HepG2 (cell line): ENCODE data around the gene C10orf67. TPM values are rescaled to one million over a fixed set of nuclear protein-coding genes. Genes with fewer than 3 reads are reported as not detected.

Experiments used
- ATAC-seq: fragments of 200-7000 bp; cut with Tn5 transposase; 3 replicates; pipeline ENCODE4 v1.9.1; 2020; ENCODE audit warnings: mild to moderate bottlenecking, moderate library complexity
- BruUV-seq: library from RNA; stranded (reverse); fragments of 400-500 nt; replicated peaks from 2 replicates; lab custom pipeline; 2021; lab: Mats Ljungman, UMichigan
- CTCF ChIA-PET: fragments of 300-600 bp; formaldehyde crosslinking; extraction: SDS; loops from one replicate; lab custom pipeline; 2021; ENCODE audit warnings: low total read pairs, inconsistent platforms, low intra/inter-chr PET ratio; lab: Yijun Ruan, JAX
- POLR2A ChIA-PET: fragments of 350-600 bp; sonication (Branson Sonifier 250); formaldehyde crosslinking; loops from one replicate; lab custom pipeline; 2020; ENCODE audit warnings: antibody characterized with exemption, inconsistent platforms; lab: Yijun Ruan, JAX
- DNase-seq: peaks from one replicate; pipeline ENCODE4 v3.0.0-alpha.2; 2015; ENCODE audit warnings: low spot score
- FAIRE-seq: peaks from 3 replicates; lab custom pipeline; 2011; peaks lifted over from hg19 to GRCh38; lab: Jason Lieb, UNC
- H2AFZ ChIP-seq: one replicate; pipeline ENCODE4 v1.6.1; 2011; ENCODE audit warnings: low read length, inconsistent platforms
- H3K27ac ChIP-seq: fragments of 300-600 bp; 3 replicates; pipeline ENCODE4 v1.8.0; 2011; ENCODE audit warnings: mixed run types, mild to moderate bottlenecking, mixed read lengths, low read length, inconsistent platforms; ENCODE audit not compliant: insufficient read depth; ENCODE audit errors: extremely low read length
- H3K27me3 ChIP-seq, 2 experiments: fragments of 200-600 bp in 1 of 2; 2 replicates in 1 of 2; 3 replicates in 1 of 2; pipeline versions ENCODE4 v1.6.0 to v1.8.0; 2011; ENCODE audit warnings: low read length in 2 of 2, mild to moderate bottlenecking in 2 of 2, moderate library complexity in 2 of 2, inconsistent platforms in 1 of 2; ENCODE audit not compliant: insufficient read depth in 2 of 2, control insufficient read depth in 1 of 2
- H3K36me3 ChIP-seq, 2 experiments: fragments of 200-600 bp in 1 of 2; replicated peaks in 1 of 2; 2 replicates in 1 of 2; 3 replicates in 1 of 2; pipeline versions ENCODE4 v1.5.1 to v1.8.0; 2011; ENCODE audit warnings: low read length in 2 of 2, inconsistent platforms in 1 of 2; ENCODE audit not compliant: insufficient read depth in 2 of 2, control insufficient read depth in 1 of 2
- H3K4me1 ChIP-seq: 2 replicates; pipeline ENCODE4 v1.5.1; 2012; ENCODE audit warnings: low read length, inconsistent platforms; ENCODE audit not compliant: insufficient read depth
- H3K4me2 ChIP-seq: 2 replicates; pipeline ENCODE4 v1.6.0; 2011; ENCODE audit warnings: low read depth, low read length, inconsistent platforms
- H3K4me3 ChIP-seq, 3 experiments: fragments of 200-600 bp in 1 of 3; sonication (generic), shearing (Covaris generic) in 1 of 3; replicated peaks in 1 of 3; 2 replicates each; pipeline ENCODE4 v1.5.1; 2011 to 2016; ENCODE audit warnings: low read length in 3 of 3, inconsistent platforms in 2 of 3, low read depth in 2 of 3, mild to moderate bottlenecking in 2 of 3, control low read depth in 1 of 3, mixed read lengths in 1 of 3; ENCODE audit not compliant: insufficient read depth in 1 of 3
- H3K79me2 ChIP-seq: one replicate; pipeline ENCODE4 v1.6.1; 2011; ENCODE audit warnings: low read length, inconsistent platforms; ENCODE audit not compliant: insufficient read depth
- H3K9ac ChIP-seq: 2 replicates; pipeline ENCODE4 v1.6.0; 2011; ENCODE audit warnings: mild to moderate bottlenecking, low read depth, low read length, inconsistent platforms; ENCODE audit not compliant: insufficient read depth
- H3K9me3 ChIP-seq: 2 replicates; pipeline ENCODE4 v1.5.1; 2012; ENCODE audit warnings: mild to moderate bottlenecking, low read length
- H4K20me1 ChIP-seq: 2 replicates; pipeline ENCODE4 v1.6.0; 2011; ENCODE audit warnings: inconsistent platforms, mild to moderate bottlenecking, low read length, moderate library complexity; ENCODE audit not compliant: insufficient read depth
- EZH2 ChIP-seq: conservative IDR thresholded peaks from 2 replicates; pipeline ENCODE4 v1.6.1; 2012; ENCODE audit warnings: mild to moderate bottlenecking, low read depth, low read length, moderate library complexity
- IRF2 ChIP-seq: IDR thresholded peaks from 2 replicates; pipeline ENCODE4 v1.6.1; 2018; ENCODE audit warnings: missing genetic modification reagents, missing compliant biosample characterization
- SP4 ChIP-seq: sonication (generic); formaldehyde crosslinking; IDR thresholded peaks from 2 replicates; pipeline ENCODE4 v1.8.1; 2023; ENCODE audit warnings: mild to moderate bottlenecking, missing genetic modification reagents
- WGBS: methylation state at CpG from one replicate; pipeline ENCODE4 v1.1.6; 2017; ENCODE audit warnings: low lambda C conversion rate; 5-methylcytosine and 5-hydroxymethylcytosine counted together
- in situ Hi-C: cut with HindIII; loops from 2 replicates; pipeline ENCODE4 v1.10.0; 2017; ENCODE audit warnings: low pct_unique_long_range_greater_than_20kb; ENCODE audit not compliant: extremely low pct_ligation_motif_present
- intact Hi-C: fragments of 100-400 bp; cut with micrococcal nuclease; formaldehyde crosslinking; loops from one replicate; pipeline ENCODE4 v1.10.0; 2022; ENCODE audit not compliant: unreplicated experiment
- polyA plus RNA-seq, 8 experiments: library from polyadenylated mRNA; depleted of rRNA in 3 of 8; stranded (reverse) in 7 of 8; unstranded in 1 of 8; fragments of >200 nt; fragmentation: Illumina TruSeq in 4 of 8; extraction: Trizol in 4 of 8; gene quantifications; 2 replicates each; pipeline versions ENCODE4 v1.2.1 to v1.2.3, GENCODE V29; 2011 to 2016; ENCODE audit warnings: low read depth in 4 of 8, missing spikeins in 1 of 8, mixed read lengths in 1 of 8; ENCODE audit not compliant: insufficient read depth in 1 of 8
- total RNA-seq, 5 experiments: library from RNA; depleted of rRNA; stranded (reverse); fragments of >200 nt; fragmentation: Illumina TruSeq; extraction: Trizol; gene quantifications; 2 replicates each; pipeline ENCODE4 v1.2.3, GENCODE V29; 2016; ENCODE audit warnings: low read depth in 1 of 5

The C10orf67 gene
- total and polyA plus RNA-seq, 2 of the 13 experiments (the other 11 are each of a cell fraction or from before 2014, with no cell fraction given), result not detected

- no peak overlapping the region for H3K9ac ChIP-seq
- no TSS peak for BruUV-seq
- no peak overlapping the region; a peak in 1 of 6 replicates for H3K4me3 ChIP-seq
- no peak for ATAC-seq
- intact Hi-C loops (no loop called here), in situ Hi-C loops (no loop called here)
- no peaks in the 10 kb centered on the region for H3K36me3 ChIP-seq
- ChIA-PET POLR2A (no interaction called here), CTCF (no interaction called here)
- no peak overlapping the region for H3K27ac ChIP-seq
- no peak overlapping the region for H3K4me2 ChIP-seq
- H3K9me3 ChIP-seq, result no peaks in the 10 kb centered on the region
- H2AFZ ChIP-seq, result no peak overlapping the region
- peaks cover 6 to 72% of the 10 kb centered on the region in 2 experiments; a peak in 4 of 5 replicates for H3K27me3 ChIP-seq
- no peaks in the 10 kb centered on the region for H3K79me2 ChIP-seq
- 19% methylated on average over 19 of the region's 19 CpGs for WGBS
- no peak for TF ChIP-seq IRF2 (CRISPR knock-in tag)
- peak; percentile 51; the same call in 1 of the 2 replicates for TF ChIP-seq EZH2
- FAIRE-seq, result no peak
- H4K20me1 ChIP-seq, result no peaks in the 10 kb centered on the region
- no peak for DNase-seq
- H3K4me1 ChIP-seq, result peaks cover 22% of the 10 kb centered on the region
Observed at GRCh38 chr10:23193435-23194074, 151.0 kb downstream of the C10orf67 start.

- Histone ChIP-seq H4K20me1 (no peaks in the 10 kb centered on the region), H3K4me2 (no peak overlapping the region), H3K79me2 (no peaks in the 10 kb centered on the region), H3K4me1 (peaks cover 29% of the 10 kb centered on the region), H3K36me3 (no peaks in the 10 kb centered on the region), H3K4me3 (no peak overlapping the region; a peak in 1 of 6 replicates), H2AFZ (no peak overlapping the region), H3K27ac (no peak overlapping the region), H3K9ac (no peak overlapping the region), H3K9me3 (no peaks in the 10 kb centered on the region), H3K27me3 (peaks cover 6 to 65% of the 10 kb centered on the region in 2 experiments; a peak in 4 of 5 replicates)
- CTCF ChIA-PET, result no interaction called here
- no peak for DNase-seq
- TF ChIP-seq SP4 (CRISPR knock-in tag), result no peak
- no peak for FAIRE-seq
- in situ Hi-C loops (no loop called here), intact Hi-C loops (no loop called here)
- POLR2A ChIA-PET, result no interaction called here
- 66% methylated on average over 41 of the region's 100 CpGs for WGBS
- no peak for ATAC-seq
- no TSS peak for BruUV-seq
Observed at GRCh38 chr10:23192712-23193434, 151.7 kb downstream of the C10orf67 start.
